ENCODE measurements around the gene IFNAR1.

GRCh38 chr21:33368576-33368975, 43.8 kb downstream of the IFNAR1 start:
- TF ChIP-seq POLR2A (IDR thresholded peaks at IDR 0.05) (no peak), CTCF (IDR thresholded peaks at IDR 0.05 in 4 of 5, conservative IDR thresholded peaks at IDR 0.05 in 1 of 5) (no peak)

Measured in gastrocnemius medialis (tissue), 4 donors.